ENCODE results near the gene DLG2.

DNA sequence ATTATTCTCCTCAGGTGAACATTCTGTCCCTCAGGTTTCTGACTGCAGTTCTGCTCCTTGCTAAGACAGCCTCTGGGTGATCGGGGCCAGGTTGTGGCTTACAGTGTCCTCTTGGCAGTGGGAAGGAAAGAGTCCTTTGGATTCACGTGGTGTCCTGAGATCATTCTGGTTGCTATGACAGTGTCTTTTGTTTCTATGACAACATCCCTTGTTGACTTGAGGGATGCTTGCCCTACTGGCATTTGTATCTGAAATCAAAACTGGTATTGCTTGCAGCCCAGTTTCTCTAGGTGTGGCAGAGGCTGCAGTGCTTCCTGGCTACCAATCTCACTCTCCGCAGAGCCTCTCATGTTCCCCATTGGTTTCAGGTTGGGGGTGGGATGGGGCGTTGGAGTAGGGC lies 2189.2 kb downstream of the DLG2 start:
- TF ChIP-seq, protein P1, sequence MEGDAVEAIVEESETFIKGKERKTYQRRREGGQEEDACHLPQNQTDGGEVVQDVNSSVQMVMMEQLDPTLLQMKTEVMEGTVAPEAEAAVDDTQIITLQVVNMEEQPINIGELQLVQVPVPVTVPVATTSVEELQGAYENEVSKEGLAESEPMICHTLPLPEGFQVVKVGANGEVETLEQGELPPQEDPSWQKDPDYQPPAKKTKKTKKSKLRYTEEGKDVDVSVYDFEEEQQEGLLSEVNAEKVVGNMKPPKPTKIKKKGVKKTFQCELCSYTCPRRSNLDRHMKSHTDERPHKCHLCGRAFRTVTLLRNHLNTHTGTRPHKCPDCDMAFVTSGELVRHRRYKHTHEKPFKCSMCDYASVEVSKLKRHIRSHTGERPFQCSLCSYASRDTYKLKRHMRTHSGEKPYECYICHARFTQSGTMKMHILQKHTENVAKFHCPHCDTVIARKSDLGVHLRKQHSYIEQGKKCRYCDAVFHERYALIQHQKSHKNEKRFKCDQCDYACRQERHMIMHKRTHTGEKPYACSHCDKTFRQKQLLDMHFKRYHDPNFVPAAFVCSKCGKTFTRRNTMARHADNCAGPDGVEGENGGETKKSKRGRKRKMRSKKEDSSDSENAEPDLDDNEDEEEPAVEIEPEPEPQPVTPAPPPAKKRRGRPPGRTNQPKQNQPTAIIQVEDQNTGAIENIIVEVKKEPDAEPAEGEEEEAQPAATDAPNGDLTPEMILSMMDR (IDR thresholded peaks at IDR 0.05): no peak
- no peak for TF ChIP-seq POLR2A (IDR thresholded peaks at IDR 0.05)
- no peak for TF ChIP-seq EP300 (IDR thresholded peaks at IDR 0.05)
- no peak for TF ChIP-seq POLR2AphosphoS5 (IDR thresholded peaks at IDR 0.05)
